GM18519 (cell line): ENCODE data around the gene AMPD1.

Experiments
- ATAC-seq: cut with Tn5 transposase; IDR thresholded peaks from one replicate; pipeline ENCODE4 v1.9.1; 2021; ENCODE audit warnings: mild to moderate bottlenecking, moderate library complexity; ENCODE audit not compliant: unreplicated experiment, low FRiP score

AMPD1 gene

DNA sequence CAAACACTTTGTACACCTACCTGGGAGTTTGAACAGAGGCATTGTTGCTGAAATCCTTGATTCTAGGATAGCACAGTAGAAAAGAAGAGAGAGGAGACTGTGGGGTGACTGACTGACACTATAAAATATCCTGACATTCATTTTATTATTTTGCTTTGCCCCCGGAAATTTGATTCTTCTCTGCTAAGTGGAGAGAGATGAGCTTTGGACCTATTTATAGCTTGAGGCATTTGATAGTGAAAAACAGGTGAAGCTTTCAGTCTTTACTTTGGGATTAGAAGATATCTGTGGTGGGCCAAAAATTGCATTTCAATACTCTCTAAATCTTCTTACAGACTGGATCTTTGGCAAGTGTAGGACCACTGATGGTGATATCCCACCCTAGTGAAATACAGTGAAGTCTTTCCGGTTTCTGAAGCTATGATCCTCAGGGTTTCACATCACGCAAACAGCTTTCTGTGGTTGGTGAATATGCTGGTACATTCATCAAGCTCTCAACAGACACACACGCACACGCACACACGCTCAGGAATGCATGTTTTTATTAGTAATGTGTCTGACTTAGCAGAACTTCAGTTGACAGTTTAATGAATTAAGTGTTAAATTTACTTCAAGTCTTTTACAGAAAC lies at the start of gene AMPD1:
AMPD1 (minus strand) TSS at position 117 of the 629 bp plus-strand sequence; CDS start at position 42, 75 bp downstream.
- ATAC-seq: no peak

DNA sequence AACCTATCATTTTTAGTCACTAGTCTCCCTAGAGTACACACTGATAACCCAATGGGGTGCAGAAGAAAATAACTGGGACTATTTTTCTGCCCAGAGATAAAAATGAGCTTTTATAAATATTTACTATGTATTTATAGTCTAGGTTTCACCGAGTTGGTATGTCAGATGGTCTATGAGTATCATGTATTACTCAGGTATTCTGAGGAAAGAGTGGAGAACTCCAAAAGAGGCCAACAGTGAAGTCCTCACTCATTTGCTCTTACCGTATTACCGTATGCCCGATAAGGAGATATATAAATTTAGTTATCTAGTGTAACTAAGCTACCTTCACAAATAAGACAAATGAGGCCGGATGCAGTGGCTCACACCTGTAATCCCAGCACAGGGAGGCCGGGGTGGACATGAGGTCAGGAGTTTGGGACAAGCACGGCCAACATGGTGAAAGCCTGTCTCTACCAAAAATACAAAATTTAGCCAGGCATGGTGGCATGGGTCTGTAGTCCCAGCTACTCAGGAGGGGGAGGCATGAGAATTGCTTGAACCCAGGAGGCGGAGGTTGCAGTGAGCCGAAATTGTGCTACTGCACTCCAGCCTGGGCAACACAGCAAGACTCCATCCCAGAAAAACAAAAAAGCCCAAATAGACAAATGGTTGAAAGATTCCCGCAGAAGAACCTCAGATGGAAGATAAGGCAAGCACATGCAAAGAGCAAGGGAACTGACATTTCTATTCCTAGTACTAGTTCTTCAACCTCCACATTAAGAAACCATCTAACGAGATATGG lies 46.8 kb upstream of the AMPD1 start:
- no peak for ATAC-seq

DNA sequence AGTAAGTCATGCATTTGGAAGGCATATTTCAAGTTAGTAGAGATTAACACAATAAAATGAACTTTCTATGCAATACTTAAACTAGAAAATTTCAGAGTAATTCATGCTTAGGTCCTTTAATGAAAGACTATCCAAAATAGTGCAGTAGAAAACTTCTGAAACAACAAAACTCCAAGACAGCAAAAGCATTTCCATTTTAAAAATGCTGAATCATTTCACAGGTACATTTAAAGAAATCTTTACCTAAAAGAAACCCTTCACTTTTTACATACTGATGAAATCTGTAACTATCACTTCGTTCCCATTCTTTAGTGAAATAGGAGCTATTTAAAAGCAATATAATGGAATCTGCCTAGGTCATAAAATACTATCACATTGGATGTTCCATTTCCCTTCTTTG lies 45.0 kb upstream of the AMPD1 start:
- no peak for ATAC-seq

DNA sequence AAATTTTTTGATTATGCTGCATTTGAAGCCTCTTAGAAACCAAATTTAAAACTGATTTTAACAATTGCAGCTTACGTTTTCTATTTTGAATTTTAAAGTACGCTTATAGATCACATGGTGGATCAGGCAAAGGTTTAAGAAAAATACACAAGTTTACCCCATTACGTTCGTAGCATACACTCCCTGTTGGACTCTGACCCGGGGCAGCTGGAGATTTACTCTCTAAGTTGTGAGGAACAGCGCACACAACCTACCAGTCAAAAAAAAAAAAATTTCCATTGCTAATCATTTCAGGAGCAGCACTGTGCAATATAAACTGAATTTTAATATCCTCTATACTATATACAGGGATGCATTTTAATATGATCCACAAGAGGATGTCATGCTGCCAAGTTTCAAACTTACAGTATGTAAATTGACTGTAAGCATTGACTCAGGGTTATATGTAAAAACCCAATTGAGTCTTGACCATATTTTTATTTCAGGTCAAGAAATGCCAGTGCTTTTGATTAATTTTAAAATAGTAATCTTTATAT lies 42.0 kb upstream of the AMPD1 start:
- ATAC-seq: no peak

DNA sequence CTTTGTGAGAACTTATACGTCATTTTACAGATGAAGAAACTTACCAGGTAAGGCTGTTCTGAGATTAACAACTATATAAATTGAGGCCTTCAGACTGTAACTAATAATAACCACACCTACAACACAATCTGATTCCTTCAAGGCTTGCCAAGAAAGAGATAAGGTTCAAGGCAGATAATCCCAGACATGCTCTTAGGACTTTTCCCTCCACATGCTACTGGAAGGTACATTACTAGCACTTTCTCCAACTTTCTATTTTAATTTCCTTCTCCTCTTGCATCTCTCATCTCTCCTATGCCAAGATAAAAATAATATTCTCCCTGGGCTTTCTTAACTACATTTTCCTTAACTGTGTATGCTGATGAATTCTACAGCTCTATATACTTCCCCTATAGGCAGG lies 40.1 kb upstream of the AMPD1 start:
- ATAC-seq: no peak

DNA sequence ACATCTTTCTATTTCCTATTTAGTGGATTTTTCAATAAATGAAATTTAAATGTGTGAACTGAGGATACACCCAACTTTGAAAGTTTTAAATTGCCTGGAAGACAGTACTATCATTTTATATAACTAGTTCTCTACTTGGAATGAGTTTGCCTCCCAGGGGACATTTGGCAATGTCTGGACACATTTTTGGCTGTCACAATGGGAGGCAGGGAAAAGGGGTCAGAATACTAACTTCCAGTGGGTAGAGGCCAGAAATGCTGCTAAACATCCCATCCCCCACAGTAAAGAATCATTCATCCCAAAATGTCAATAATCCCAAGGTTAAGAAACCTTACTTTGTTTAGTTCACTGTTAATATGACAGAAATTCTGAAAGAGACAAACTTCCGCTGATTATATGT lies 34.4 kb upstream of the AMPD1 start:
- no peak for ATAC-seq

DNA sequence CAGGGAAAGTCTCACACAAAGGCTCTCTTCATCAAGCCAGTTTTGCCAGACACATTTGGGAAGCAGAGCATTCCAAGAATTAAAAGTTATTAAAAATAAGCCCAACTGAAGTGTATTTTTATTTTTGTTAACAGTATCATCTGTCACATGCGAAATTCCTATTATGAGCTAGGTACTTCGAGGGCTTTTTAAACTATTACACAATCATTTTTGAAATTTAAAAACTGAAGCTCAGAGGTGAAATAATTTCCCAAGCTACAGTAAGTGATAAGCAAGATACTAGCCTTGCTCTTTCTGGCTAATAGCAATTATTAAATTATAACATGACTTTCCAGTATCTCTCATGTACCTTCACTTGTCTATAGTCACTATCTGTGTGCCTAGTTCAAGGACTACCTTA lies 33.2 kb upstream of the AMPD1 start:
- ATAC-seq: no peak

DNA sequence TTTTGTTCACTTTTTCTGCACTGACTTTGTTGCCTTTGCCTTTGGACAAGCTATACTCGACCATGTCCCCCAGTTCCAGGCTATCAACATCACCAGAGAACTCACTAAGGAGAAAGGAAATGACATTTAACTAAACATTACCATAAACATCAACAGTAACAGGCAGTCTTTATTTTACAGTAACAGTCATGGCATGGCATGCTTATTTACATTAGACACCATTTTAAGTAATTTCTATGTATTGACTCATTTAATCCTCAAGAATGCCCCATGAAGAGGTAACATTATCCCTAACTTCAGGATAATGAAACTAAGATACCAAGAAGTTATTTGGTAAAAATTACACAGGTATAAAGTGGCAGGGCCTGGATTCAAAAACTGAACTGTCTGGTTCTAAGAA lies 29.9 kb upstream of the AMPD1 start:
- no peak for ATAC-seq

DNA sequence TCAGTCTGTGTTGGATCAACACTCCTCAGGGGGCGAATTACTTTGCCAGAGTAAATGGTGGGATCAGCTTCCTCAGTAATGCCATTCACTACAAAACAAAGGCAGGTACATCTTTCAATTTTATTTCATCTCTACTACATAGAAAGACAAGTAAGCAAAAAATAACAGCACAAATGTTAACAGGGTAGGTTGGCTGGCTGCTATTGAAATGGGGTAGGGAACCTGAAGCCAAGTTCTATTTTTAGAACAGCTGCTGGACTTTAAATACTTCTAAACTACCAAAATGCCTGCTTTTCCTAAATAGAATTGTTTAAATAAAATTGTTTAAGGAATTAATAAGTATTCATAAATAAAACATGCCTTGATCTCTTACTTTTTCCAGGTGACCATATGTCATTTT lies 28.6 kb upstream of the AMPD1 start:
- no peak for ATAC-seq

DNA sequence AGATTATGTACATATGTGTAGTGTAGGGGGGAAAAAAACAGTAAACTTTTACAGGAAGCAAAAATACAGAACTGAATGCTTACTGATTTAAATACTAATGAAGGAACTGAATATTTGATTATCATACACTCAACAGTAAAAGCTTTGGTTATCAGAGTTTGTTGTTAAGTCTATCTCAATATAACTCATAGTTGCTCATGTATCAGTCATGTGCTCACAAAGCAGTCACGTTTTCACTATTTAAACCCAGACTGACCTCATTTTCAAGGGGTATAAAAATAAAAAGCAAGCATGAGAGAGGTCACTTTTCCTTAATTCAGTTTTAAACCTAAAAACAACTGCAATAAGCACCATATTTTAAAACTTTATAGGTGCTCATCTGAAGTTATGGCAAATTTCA lies 28.1 kb upstream of the AMPD1 start:
- ATAC-seq: no peak

DNA sequence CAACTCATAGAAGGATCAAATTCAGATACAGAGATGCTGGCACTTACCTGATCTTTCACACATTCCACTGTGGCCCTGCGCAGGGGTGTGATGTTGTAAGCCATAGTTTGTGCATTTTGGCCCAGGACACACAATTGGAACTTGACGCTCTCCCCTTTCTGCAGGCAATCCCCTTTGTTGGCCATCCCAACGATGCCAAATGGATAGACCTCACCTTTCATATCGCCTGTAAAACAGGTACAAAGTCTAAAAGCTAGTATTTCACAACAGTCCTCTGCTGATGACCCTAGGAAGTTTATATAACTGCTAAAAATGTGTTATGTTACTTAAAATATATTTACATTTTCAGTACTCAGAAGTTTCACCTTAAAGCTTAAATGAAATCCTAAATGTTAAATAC lies 25.1 kb upstream of the AMPD1 start:
- no peak for ATAC-seq

DNA sequence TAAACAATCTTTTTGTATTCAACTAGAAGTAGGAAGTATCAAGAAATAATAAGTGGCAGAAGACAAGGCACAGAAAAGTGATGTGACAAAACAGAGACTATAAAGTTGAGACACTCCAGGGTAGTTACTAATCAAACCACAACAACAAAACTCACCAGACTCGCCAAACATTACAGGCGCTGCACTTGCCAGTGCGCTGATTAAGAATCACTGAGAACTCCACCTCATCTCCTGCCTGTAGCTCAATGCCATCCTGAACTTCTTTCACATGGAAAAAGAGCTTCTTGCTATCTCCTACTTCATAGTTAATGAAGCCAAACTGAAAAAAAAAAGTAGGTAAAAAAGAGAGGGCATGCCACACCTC lies 24.1 kb upstream of the AMPD1 start:
- no peak for ATAC-seq

DNA sequence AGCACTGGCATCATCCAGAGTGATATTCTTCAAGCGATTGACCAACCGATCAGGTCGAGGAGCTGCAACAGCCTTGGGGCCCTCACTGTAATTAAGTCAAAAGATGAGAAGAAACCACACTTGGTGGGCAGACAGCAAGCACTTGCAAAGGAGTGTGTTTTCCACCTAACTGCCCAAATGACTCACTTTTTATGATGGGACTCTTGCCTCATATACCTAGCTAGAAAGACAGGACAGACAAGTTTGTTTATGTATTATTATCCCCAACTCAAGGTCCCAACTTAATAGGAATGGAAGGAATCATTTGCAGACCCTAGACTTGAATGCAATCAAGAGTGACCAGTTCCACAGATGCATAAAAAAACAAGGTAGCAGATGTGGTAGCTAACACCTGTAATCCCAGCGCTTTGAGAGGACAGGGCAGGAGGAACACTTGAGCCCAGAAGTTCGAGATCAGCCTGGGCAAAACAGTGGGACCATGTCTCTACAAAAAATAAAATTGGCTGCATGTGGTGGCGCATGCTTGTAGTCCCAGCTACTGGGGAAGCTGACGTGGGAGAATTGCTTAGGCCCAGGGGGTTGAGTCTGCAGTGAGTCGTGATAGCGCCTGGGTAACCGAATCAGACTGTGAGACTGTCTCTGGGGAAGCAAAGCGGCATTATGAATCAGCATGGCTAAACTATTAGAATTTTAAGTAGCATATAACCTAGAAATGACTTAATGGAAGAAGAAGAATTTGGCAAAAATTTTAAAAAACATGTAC lies 23.5 kb upstream of the AMPD1 start:
- no peak for ATAC-seq

DNA sequence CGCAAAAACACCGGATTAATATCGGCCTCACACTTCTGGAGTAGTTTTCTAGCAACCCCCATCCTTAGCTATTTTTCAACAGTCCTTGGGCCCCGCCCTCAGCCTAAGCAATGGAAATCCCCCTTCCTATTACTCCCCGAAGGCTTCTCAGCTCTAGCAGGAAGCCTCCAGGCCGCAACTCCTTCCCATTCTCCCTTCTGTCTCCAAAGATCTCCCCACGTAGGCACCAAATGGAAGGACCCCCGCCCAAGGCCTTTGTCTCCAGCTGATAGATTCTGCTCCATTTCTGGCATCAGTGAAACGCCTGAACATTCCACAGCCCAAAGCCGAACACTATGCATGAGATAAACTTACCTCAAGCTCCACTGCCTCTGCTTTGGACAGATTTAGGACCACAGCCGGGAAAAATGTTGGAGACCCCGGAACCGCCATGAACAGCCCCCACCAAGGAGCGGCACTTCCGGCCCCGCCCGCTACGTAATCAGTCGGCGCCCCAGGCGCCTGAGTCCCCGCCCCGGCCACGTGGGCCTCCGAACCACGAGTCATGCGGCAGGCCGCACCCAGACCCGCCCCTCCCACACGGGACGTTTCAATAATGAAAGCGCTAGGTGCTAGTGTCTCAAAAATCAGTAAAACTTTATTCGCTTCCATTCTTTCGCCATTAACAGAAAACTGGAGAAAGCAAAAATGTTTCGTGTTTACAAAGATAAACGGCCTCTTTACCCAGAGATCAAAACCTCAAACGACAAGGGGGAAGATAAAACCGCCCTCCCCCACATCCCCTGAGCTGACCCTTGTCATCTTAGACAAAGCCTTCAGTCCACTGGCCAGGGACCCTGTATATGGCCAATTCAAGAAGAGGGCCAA lies 21.2 kb upstream of the AMPD1 start, which contains the start of gene NRAS:
NRAS (minus strand) TSS at position 468 of the 867 bp plus-strand sequence. CDS start 611 bp downstream, outside the sequence.
- peak; percentile 75 for ATAC-seq

DNA sequence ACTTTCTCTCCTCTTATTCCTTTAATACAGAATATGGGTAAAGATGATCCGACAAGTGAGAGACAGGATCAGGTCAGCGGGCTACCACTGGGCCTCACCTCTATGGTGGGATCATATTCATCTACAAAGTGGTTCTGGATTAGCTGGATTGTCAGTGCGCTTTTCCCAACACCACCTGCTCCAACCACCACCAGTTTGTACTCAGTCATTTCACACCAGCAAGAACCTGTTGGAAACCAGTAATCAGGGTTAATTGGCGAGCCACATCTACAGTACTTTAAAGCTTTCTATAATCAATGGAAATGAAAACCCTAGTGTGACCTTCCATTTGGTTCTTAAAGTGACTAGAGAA lies 20.6 kb upstream of the AMPD1 start:
- ATAC-seq: no peak

DNA sequence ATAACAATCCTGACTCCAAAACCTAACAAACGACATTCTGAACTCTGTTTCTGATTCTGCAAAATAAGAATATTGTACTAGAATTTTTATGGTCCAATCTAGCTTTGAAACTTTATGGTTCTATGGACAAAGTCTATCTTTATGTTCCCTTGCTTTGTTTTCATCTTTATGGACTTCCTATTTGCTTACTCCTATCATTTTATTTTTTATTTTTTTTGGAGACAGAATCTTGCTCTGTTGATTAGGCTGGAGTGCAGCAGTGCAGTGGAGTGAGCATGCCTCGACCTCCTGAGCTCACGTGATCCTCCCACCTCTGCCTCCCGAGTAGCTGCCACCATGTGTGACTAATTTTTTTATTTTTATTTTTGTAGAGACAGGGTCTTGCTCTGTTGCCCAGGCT lies 17.6 kb upstream of the AMPD1 start:
- no peak for ATAC-seq

DNA sequence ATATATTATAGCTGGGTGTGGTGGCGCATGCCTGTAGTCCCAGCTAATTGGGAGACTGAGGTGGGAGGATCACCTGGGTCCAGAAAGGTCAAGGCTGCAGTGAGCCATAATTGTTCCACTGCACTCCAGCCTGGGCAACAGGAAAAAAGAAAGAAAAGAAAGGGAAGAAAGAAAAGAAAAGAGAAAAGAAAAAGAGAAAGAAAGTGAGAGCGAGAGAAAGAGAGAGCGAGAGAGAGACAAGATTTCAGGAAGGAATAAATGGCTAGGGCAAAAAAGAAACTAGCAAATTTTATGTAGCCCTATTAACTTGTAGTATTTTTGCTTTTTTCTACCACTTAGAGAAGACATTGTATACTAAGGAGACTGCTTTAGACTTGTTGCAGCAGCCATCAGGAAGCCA lies 15.0 kb upstream of the AMPD1 start:
- ATAC-seq: no peak

DNA sequence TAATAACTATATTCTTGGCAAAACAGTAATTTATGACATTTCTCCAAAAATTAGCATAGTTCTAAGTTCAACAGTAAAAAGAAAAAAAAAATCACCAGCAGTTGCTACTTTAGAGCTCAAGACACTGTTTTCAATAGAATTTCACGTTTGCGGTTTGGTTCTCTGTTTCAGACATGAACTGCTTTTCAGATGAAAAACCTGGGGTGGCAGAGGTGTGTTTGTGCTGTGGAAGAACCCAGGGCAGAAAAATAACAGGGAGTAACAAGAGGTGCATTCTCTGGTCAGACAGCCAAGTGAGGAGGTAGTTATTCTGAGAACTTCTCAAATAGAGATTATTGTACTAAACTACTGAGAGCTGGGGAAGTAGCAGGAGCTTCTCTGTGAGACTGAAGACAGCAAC lies 12.3 kb upstream of the AMPD1 start:
- no peak for ATAC-seq

DNA sequence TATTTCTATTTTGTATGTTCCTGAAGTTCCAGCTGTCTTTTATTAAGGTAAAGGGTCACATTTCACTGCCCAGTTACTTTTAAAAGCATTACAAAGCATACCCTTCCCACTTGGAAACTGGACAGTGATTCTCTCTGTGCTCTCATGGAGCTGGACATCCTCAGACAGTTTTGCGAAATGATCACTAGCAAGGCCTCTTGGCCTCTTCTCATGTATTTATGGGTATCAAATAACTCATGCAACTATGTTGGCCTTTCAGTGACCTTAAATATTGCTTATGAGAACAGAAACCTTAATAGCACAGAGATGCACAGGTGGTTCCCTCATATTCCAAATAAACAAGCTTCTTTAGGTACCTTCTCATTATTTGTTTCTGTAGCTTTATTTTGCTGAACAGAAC lies 7.9 kb upstream of the AMPD1 start:
- no peak for ATAC-seq

DNA sequence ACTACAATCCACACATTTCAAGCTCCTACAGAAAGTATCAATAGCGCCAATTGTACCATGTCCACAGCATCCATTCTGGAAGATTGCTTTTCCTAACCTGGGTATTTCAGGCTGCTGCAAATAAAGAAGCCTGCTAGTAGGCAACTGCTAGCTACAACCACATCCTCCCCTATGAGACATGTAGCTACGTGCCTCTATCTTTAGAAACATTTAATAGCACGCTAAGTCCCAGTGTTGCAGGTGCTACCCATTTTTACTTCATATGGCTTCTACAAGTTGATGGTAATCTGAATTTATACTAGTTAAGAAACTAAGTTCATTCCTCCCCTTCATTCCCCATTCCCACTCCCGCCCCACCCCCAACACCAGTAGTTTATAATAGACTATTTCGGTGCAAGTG lies 7.4 kb upstream of the AMPD1 start:
- ATAC-seq: no peak
